Stimulated activated CD8-positive, alpha-beta memory T cell treated with anti-CD3 and anti-CD28 coated beads, Interleukin-4, amount 100 ng/mL, for 1 hour (primary cell): ENCODE results near the gene SSU72.
"Not testable (repeated sequence)": the region's sequence is repeated elsewhere in the genome, so short reads cannot be mapped to it uniquely, and the experiment has no call there.

Source experiments
- DNase-seq, 2 donors: peaks; one replicate each; pipeline ENCODE4 v3.0.0-alpha.2; 2020; ENCODE audit warnings: low read depth in 2 of 2, low spot score in 1 of 2

Gene SSU72

DNA sequence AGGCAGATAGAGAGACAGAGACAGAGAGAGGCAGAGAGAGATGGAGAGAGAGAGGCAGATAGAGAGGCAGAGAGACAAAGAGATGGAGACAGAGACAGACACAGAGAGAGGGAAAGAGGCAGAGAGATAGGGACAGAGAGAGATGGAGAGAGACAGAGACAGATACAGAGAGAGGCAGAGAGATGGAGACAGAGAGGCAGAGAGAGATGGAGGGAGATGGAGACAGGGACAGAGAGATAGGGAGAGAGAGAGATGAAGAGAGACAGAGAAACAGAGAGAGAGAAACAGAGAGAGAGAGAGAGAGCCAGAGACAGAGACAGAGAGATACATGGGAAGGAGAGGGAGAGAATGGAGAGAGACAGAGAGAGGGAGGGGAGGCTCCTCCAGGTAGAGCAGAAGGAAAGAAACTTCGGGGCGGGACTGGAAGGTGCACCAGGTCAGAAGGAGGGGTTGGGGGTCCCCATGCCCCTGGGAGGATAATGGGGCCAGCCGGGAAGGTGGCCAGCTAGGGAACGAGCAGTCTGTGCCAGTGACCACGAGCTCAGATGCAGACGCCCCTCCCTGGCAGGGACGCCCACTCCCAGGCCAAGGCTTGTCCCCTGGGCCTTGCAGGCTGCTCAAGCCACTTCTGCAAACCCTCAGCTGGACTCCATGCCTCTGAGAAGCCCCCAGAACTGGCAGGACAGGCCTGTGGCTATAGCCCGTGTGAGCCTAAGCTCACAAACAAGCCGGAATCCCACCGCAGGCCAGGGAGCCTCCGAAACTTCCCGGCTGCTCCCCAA lies 22.0 kb upstream of the SSU72 start:
- DNase-seq = no peak

DNA sequence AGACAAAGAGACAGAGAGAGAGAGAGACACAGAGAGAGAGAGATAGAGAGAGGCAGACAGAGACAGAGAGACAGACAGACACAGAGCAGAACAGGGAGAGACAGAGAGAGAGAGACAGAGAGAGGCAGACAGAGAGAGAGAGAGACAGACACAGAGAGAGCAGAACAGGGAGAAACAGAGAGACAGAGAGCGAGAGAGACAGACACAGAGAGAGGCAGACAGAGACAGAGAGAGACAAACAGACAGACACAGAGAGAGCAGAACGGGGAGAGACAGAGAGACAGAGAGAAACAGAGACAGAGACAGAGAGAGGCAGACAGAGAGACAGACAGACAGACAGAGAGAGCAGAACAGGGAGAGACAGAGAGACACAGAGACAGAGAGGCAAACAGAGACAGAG lies 20.7 kb upstream of the SSU72 start:
- not testable (repeated sequence) for DNase-seq

DNA sequence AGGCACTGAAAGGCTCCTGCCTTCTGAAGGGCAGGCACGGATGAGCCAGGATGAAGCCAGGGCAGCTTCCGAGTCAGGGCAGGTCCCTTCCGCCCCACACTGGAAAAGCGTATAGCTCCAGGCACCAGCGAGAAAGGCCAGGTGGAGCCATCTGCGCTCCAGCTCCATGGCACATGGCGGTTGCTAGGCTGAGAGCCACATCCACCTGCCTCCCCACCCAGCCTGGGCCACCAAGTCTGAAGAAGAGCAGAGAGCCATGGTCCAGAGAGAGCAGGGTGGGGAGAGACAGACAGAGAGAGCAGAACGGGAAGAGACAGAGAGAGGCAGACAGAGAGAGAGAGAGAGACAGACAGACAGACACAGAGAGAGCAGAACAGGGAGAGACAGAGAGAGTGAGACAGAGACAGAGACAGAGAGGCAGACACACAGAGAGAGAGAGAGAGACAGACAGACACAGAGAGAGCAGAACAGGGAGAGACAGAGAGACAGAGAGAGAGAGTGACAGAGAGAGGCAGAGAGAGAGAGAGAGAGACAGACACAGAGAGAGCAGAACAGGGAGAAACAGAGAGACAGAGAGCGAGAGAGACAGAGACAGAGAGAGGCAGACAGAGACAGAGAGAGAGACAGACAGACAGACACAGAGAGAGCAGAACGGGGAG lies 20.1 kb upstream of the SSU72 start:
- no peak for DNase-seq

DNA sequence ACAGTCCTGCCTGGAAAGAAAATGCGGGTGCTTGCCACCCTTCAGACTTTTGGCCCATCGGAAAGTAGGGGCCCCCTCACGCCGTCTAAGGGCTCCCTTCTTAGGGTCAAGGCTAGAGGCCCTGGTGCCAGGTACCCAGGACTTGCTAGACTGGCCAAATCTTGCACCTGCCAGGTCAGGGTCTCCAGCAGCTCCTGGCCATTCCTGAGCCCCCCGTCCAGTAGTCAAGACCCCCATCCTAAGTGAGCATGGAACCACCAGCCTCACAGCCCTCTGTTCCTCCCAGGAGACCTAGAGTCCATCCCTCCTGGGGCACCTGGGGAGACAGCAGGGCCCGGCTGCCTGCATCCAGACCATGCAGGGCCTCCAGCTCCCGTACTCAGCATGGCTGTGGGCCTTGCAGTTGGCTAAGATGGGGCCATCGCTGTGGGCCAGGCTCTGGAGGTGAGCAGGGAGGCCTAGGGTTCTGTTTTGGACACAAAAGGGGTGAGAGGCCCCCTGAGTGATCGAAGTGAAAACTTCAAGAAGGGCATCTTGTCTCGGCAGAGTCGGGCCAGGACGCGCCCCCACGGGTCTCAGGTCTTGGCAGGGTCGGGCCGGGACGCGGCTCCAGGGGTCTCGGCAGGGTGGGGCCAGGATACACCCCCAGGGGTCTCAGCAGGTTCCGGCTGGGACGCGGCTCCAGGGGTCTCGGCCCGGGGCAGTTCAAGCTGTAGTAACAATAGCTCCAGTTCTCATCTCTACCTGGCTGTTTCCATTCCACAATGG lies 19.4 kb upstream of the SSU72 start:
- no peak for DNase-seq

DNA sequence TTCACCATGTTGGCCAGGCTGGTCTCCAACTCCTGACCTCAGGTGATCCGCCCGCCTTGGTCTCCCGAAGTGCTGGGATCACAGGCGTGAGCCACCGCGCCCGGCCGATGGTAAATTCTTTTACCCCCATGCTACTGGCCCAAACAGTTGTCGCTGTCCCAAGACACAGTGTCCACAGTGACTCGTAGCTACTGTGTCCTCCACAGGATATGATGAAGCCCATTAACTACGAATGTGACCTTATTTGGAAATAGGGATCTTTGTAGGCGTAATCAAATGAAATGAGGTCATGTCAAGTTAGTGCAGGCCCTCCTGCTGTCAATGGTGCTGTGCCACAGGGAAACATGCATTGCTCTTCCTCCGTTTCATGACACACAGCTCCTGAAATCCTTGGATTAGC lies 16.8 kb upstream of the SSU72 start:
- DNase-seq = no peak

DNA sequence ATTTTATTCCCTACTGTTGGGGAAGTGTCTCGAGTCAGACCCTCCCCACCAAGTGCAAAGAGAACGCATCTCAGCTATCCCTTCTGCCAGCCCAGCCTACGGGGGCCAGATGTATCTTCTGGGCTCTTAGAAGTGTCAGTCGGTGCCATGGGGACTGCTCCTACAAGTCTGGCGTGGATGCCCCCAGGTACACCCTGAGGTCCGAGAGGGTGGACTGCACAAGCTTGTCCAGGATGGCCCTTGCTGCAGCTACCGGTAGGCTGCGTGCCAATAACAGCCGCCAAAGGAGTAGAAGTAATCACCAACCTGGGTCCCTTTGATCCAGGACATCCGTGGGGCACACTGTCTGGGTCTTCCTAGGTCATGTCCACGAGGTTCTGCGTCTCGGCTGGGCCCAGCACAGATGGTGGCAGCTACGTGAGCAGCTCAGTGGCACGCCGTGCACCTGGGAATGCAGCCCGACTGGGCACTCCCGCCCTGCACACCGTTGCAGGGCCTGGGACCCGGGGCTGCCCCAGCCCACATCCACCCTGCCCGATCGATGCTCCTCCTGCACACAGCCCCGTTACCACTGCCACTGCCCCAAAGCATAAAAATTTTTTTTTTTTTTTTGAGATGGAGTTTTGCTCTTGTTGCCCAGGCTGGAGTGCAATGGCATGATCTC lies 8.8 kb upstream of the SSU72 start:
- no peak for DNase-seq

DNA sequence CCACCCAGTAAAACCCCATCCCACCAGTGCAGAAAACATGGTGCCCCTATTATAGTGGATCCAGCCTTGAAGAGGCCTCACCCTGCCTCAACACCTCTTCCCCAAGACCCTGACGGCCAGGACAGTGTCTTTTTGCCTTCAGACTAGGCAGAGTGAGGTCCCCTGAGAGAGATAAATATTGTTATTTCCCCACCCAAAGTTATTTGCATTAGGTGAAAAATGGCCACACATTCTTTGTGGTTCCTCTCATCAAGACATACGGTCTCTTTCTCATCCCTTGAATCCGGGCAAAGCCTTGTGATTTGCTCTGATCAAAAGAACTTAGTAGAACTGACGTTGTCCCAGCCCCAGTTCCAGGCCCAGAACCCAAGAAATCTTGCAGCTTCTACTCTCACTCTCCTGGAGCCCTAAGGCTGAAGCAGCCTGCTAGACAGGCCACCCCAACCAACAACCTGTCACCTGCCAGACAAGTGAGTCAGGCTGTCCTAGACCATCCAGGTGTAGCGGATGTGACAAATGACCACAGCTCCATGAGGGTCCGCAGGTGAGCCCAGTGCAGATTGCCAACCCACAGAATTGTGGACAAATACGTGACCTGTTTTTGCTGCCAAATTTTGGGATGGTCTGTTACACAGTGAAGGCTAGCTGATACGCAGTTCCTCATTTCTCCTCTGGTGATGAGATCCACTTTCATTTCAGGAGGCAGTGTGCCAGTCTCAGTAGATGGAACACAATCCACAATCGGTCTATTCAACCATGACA lies 8.1 kb upstream of the SSU72 start:
- no peak for DNase-seq

DNA sequence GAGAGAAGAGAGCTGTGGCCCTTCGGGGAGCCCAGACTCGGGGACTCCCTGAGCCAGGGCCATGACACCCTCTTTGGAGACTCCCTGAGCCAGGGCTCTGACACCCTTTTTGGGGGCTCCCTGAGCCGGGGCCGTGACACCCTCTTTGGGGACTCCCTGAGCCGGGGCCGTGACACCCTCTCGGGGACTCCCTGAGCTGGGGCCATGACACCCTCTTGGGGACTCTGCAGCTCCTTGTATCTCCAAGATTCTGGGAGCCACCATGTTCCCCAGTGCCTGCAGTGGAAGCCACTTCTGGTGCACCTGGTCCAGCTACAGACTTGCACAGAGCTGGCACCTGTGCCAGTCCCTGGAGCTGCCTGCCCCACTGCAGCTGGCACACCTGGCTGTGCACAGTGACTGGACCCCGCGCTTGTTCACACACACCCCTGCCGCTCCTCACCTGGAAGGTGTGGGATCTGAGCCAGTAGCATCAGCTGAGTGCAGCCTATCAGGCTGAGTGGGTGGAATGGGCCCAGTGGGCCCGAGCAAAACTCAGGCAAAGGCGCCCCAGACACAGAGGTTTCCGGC lies 3.8 kb upstream of the SSU72 start:
- no peak for DNase-seq

DNA sequence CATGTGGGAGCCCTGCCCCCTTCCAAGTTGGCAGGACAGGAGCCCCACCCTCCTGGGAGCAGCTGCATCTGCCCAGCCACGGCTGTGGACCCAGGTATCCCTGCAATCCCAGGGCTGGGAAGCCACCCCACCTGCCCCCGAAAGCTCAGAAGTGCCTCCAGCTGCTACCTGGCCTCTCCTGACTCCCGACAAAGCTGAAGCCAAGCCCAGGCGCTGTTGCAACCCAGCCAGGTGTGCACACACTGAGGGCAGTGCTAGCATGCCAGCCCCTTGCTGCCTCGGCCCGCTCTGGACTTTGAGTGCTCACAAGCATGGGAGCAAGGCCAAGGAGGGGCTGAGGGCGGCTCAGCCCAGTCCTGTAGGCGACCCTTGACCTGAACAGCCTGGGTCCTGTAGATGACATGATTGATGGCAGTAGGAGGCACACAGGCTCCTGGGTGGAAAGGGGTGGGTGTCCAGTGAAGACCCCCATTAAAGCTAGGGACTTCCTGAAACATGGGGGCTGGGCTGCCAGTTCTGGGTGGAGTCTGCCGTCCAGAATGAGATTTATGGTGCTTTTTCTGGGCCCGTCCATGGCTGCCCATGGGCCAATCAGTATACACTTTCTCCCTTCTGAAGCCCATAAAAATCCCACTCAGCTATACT lies 2.8 kb upstream of the SSU72 start:
- DNase-seq = no peak

DNA sequence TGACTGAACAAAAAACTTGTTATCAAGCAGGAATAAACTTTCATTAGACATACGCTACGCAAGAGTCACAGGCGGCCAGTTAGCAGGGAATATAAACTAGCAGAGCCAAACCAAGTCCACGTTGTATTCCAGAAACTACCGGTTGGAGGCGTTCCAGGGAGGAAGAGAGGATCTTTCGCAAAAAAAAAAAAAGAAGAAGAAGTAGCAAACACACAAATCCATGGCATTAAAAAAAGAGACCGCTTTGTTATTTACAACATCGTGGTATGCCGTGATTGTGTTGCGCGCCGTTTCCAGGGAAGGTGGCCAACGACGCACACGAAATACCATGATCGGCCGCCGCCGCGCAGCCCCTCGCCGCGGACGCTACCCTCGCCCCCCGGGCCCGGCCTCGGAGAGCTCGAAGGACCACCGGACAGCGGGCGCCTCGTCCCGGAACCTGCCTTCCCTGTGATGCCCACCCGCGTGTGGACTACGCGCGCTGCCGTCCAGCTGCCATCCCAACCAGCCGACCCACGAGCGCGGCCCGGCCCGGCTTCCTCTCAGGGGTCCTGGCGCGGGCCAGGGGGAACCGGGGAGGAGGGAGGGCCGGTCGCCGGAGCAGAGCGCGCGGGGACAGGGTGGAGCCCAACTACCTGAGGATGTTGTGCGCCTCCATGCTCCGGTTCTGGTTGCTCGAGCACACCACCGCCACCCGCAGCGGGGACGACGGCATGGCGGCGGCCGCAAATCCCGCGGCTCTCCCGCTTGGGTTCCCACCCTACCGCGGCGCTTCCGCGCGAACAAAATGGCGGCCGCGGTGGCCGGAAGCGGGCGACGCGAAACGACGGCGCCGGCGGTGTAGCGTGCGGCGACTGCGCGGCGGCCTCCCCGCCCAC lies 581 bp downstream of the SSU72 start:
- DNase-seq = peak in 1 of 2 donors; percentile 42

DNA sequence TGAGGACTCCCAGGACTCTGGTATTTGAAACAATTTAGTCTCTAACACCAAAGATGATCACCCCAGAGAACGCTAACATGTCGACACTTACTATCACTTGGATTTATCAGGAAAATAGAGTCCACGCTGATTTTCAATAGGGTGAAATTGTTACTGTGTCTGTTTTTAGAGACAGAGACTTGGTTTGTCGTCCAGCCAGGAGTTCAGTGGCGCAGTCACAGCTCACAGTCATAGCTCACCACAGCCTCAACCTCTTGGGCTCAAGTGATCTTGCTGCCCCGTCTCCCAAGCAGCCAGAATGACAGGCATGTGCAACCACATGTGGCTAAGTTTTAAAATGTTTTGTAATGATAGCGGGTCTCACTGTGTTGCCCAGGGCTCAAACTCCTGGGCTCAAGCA lies 5.3 kb downstream of the SSU72 start:
- DNase-seq = no peak

DNA sequence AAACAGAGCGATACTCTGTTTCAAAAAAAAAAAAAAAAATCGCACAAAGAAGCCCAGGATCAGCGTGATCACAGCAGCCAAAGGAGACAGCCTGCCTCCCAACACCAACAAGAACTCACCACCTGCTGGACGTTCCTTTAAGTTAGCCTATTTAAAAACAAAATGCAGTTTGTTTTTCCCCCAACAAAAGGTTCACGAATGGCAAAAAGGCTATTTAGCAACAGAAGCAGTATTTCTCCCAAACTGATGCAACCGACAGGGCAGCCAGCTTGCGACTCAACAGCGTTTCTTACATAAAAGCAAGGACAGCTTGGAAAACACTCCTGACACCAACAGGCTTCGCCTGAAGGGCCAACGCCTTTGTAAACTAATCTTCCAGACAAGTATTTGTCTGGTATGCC lies 6.8 kb downstream of the SSU72 start:
- DNase-seq = no peak

DNA sequence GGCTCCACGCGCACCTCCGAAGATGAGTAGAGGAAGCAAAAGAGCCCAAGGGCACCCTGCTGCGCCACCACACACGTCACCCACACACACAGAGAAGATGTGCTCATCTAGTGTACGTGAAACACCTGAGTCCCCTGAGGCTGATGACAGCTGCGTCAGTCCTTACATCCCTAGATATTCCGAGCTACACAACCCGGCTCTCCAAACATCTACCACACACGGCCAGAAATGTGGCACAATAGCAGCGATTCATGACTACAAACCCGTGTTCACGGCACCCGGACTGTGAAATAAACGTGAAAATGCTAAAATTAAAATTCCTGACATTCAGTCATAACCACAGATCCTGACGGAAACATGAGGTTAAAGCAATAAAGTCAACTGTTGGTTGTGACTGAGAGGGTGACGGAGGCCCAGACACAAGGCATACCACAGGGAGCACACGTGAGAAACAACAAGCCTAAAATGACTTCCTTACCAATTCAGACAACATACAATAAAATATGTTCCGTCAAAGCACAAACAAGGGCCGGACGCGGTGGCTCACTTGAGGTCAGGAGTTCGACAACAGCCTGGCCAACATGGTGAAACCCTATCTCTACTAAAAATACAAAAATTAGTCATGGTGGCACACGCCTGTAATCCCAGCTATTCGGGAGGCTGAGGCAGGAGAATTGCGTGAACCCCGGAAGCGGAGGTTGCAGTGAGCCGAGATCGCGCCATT lies 7.3 kb downstream of the SSU72 start:
- DNase-seq = no peak

DNA sequence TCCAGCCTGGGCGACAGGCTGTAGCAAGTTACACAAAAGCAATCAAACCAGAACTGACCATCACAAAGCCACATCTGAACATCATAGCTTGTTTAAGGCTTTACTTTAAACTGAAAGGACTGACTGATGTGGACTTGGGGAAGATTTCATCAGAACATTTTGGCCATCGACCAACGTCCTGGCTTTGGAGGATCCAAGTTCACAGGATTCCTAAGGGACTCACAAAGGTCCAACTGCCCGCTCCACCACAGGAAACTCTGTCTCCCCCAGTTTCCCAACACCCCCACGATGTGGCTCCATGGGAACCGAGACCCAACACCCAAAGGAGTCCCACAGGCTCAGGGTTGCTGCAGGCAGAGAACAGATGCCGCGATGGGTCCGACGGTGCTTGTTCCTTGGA lies 9.3 kb downstream of the SSU72 start:
- no peak for DNase-seq

DNA sequence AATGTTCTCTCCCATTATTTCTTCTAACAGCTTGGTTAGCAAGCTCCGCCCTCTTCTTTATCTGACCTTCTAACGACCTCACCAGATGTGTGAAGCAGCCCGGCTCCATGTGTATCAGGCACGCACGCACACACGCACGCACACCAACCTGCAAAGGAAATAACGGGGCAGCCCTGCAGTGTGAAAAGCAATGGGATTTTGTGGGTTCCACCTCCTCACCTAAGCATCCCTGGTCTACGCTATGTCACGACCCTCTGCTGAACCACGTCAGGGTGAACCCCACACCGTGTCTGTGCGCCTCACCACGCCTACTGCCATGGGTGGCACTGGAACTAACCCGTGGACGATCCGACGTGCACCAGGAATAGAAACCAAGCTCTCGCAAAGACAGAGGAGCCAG lies 10.4 kb downstream of the SSU72 start:
- DNase-seq = no peak

DNA sequence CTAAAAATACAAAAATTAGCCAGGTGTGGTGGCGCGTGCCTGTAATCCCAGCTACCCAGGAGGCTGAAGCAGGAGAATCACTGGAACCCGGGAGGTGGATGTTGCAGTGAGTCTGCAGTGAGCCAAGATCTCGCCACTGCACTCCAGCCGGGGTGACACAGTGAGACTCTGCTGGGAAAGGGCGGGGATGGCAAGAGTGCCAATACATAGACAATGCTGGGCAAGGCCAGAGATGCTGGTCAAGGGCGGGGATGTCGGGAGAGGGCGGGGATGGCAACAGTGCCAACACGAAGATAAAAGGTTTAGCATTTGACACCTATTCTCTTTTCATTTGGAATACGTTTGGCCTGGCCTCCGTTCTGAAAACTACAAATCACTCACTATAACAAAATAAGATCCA lies 11.0 kb downstream of the SSU72 start:
- DNase-seq = no peak

DNA sequence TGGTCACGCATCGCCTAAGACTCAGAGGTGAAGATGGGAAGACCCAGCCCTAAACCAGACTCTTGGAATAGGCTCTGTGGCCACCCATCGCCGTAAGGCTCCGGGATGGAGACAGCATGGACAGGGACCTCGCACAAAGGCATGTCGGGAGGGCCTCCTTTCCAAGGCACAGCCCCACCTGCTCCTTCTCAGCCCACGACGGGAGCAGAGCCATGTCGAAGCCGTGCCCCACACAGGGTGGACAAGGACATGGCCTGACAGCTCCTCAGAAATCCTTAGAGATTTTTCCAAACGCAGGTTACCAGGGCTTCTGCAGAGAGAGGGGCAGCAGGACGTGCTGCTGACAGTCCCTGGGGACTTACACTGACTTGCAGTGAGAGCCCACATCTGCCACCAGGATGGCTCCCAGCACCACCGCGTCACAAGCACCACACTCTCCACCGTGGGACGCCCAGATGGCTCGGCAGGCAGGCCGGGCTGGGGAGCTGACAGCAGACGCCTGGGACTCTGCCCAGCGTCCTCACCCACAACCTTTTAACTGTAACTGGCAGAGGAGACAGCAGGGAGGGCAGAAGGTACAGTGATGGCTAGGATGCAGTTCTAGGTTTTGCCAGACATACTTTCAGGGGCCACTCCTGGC lies 12.0 kb downstream of the SSU72 start:
- DNase-seq = no peak
